H1 (cell line): ENCODE measurements around the gene TBX6. TPM values are rescaled to one million over a fixed set of nuclear protein-coding genes. Genes with fewer than 3 reads are reported as not detected.

Source experiments
- CHD1 ChIP-seq: IDR thresholded peaks from 2 replicates; pipeline ENCODE4 v1.6.1; 2012; ENCODE audit warnings: low read depth, low read length, improper control_type of control experiment
- CREB1 ChIP-seq: IDR thresholded peaks from 2 replicates; pipeline ENCODE4 v1.6.1; 2012; ENCODE audit warnings: inconsistent platforms
- GABPA ChIP-seq: IDR thresholded peaks from 2 replicates; pipeline ENCODE4 v1.6.1; 2011; ENCODE audit warnings: mild to moderate bottlenecking, low read length, moderate library complexity, borderline replicate concordance; ENCODE audit not compliant: insufficient read depth
- JUN ChIP-seq: IDR thresholded peaks from 2 replicates; pipeline ENCODE4 v1.6.1; 2011; ENCODE audit warnings: low read depth, mild to moderate bottlenecking, improper control_type of control experiment, low read length
- POU5F1 ChIP-seq: IDR thresholded peaks from 2 replicates; pipeline ENCODE4 v1.6.1; 2011; ENCODE audit warnings: low read depth, mild to moderate bottlenecking, low read length, moderate library complexity
- RFX5 ChIP-seq: IDR thresholded peaks from 2 replicates; pipeline ENCODE4 v1.6.1; 2011; ENCODE audit warnings: low read depth, low read length, improper control_type of control experiment, borderline replicate concordance
- SP1 ChIP-seq: IDR thresholded peaks from 2 replicates; pipeline ENCODE4 v1.6.1; 2011; ENCODE audit warnings: low read depth, low read length
- SRF ChIP-seq: IDR thresholded peaks from 2 replicates; pipeline ENCODE4 v1.6.1; 2011; ENCODE audit warnings: mild to moderate bottlenecking, low read depth, low read length, moderate library complexity
- SUZ12 ChIP-seq: fragments of 200-600 bp; sonication (generic); IDR thresholded peaks from 2 replicates; pipeline ENCODE4 v1.6.1; 2012; ENCODE audit warnings: mild to moderate bottlenecking, inconsistent platforms, low read length, moderate library complexity, mixed read lengths
- ZNF274 ChIP-seq: IDR thresholded peaks from 2 replicates; pipeline ENCODE4 v1.7.0; 2012; ENCODE audit warnings: low read length, borderline replicate concordance; ENCODE audit errors: extremely low read depth
- polyA plus RNA-seq, 7 experiments: library from polyadenylated mRNA; depleted of rRNA in 3 of 7; stranded (reverse) in 5 of 7; unstranded in 2 of 7; fragments of >200 nt in 5 of 7; fragments of 200-250 nt in 2 of 7; gene quantifications; 1 replicate in 5 of 7; 2 replicates in 1 of 7; 4 replicates in 1 of 7; pipeline versions ENCODE4 v1.2.1 to v1.2.3, GENCODE V29; 2011 to 2013; ENCODE audit warnings: missing spikeins in 2 of 7, mixed read lengths in 2 of 7
- total RNA-seq: library from RNA; stranded (reverse); fragmentation: NEBNext Ultra II Directional; extraction: Animal tissue kit (Norgen Biotek cat#: 25700); gene quantifications from 2 replicates; pipeline ENCODE4 v1.2.1, GENCODE V29; 2021
- TF ChIP-seq, protein P1 (sequence below): fragments of 300-600 bp; sonication (generic); IDR thresholded peaks from 2 replicates; pipeline ENCODE4 v1.7.1; 2012; ENCODE audit warnings: low read length, moderate library complexity, mild to moderate bottlenecking, inconsistent platforms; ENCODE audit not compliant: insufficient replicate concordance

Gene TBX6
- total and polyA plus RNA-seq, 2 of the 8 experiments (the other 6 are each of a cell fraction or from before 2014, with no cell fraction given) = 2.2 to 2.8 TPM

DNA sequence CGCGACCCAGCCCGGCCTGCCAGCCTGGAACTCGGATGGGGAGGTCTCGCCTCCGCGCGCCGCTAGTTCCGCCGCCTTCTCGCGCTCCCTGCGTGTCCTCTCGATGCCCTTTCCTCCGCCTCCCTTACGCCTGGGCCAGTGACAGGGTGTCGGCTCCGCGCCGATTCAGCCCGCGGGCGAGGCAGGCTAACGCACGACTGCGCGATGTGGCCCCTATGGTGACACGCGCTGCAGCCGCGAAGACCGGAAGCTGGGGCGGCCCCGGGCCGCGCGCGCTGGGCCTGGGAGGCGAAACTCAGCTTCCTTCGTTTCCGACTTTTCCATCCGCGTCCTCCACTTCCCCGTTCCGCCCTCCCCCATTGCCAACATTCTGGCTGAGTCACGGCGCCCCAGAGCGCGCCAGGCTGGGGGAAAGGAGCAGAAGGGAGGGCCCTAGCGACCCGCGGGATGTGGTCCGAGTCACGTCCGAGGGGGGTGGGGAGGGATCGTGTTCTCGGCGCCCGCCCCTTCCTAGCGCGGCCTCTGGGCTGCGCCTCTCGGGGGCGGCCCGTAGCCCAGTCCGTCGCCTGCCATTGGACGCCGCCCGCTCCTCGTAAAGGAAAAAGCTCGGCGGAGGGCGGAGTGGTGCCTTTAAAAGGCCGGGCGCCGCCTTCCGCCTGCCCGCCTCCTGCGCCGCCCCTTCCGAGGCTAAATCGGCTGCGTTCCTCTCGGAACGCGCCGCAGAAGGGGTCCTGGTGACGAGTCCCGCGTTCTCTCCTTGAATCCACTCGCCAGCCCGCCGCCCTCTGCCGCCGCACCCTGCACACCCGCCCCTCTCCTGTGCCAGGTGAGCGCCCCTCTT, 26.4 kb downstream of the TBX6 start, which contains the start of gene ALDOA (continued):
- 0 out of 2 replicates have a peak, but pooled peaks have one; percentile 54 for TF ChIP-seq SRF
- peak; percentile 66; the same call in 1 of the 2 replicates for TF ChIP-seq CREB1
- TF ChIP-seq ZNF274 = no peak
- TF ChIP-seq, protein P1, sequence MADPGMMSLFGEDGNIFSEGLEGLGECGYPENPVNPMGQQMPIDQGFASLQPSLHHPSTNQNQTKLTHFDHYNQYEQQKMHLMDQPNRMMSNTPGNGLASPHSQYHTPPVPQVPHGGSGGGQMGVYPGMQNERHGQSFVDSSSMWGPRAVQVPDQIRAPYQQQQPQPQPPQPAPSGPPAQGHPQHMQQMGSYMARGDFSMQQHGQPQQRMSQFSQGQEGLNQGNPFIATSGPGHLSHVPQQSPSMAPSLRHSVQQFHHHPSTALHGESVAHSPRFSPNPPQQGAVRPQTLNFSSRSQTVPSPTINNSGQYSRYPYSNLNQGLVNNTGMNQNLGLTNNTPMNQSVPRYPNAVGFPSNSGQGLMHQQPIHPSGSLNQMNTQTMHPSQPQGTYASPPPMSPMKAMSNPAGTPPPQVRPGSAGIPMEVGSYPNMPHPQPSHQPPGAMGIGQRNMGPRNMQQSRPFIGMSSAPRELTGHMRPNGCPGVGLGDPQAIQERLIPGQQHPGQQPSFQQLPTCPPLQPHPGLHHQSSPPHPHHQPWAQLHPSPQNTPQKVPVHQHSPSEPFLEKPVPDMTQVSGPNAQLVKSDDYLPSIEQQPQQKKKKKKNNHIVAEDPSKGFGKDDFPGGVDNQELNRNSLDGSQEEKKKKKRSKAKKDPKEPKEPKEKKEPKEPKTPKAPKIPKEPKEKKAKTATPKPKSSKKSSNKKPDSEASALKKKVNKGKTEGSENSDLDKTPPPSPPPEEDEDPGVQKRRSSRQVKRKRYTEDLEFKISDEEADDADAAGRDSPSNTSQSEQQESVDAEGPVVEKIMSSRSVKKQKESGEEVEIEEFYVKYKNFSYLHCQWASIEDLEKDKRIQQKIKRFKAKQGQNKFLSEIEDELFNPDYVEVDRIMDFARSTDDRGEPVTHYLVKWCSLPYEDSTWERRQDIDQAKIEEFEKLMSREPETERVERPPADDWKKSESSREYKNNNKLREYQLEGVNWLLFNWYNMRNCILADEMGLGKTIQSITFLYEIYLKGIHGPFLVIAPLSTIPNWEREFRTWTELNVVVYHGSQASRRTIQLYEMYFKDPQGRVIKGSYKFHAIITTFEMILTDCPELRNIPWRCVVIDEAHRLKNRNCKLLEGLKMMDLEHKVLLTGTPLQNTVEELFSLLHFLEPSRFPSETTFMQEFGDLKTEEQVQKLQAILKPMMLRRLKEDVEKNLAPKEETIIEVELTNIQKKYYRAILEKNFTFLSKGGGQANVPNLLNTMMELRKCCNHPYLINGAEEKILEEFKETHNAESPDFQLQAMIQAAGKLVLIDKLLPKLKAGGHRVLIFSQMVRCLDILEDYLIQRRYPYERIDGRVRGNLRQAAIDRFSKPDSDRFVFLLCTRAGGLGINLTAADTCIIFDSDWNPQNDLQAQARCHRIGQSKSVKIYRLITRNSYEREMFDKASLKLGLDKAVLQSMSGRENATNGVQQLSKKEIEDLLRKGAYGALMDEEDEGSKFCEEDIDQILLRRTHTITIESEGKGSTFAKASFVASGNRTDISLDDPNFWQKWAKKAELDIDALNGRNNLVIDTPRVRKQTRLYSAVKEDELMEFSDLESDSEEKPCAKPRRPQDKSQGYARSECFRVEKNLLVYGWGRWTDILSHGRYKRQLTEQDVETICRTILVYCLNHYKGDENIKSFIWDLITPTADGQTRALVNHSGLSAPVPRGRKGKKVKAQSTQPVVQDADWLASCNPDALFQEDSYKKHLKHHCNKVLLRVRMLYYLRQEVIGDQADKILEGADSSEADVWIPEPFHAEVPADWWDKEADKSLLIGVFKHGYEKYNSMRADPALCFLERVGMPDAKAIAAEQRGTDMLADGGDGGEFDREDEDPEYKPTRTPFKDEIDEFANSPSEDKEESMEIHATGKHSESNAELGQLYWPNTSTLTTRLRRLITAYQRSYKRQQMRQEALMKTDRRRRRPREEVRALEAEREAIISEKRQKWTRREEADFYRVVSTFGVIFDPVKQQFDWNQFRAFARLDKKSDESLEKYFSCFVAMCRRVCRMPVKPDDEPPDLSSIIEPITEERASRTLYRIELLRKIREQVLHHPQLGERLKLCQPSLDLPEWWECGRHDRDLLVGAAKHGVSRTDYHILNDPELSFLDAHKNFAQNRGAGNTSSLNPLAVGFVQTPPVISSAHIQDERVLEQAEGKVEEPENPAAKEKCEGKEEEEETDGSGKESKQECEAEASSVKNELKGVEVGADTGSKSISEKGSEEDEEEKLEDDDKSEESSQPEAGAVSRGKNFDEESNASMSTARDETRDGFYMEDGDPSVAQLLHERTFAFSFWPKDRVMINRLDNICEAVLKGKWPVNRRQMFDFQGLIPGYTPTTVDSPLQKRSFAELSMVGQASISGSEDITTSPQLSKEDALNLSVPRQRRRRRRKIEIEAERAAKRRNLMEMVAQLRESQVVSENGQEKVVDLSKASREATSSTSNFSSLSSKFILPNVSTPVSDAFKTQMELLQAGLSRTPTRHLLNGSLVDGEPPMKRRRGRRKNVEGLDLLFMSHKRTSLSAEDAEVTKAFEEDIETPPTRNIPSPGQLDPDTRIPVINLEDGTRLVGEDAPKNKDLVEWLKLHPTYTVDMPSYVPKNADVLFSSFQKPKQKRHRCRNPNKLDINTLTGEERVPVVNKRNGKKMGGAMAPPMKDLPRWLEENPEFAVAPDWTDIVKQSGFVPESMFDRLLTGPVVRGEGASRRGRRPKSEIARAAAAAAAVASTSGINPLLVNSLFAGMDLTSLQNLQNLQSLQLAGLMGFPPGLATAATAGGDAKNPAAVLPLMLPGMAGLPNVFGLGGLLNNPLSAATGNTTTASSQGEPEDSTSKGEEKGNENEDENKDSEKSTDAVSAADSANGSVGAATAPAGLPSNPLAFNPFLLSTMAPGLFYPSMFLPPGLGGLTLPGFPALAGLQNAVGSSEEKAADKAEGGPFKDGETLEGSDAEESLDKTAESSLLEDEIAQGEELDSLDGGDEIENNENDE = no peak
- no peak for TF ChIP-seq CHD1
- TF ChIP-seq SP1 = no peak; the same call in 1 of the 2 replicates
- no peak for TF ChIP-seq RFX5
- no peak for TF ChIP-seq GABPA
- TF ChIP-seq POU5F1 = no peak
- no peak for TF ChIP-seq SUZ12
- TF ChIP-seq JUN = no peak
